BE2C (cell line): ENCODE results near the gene SMIM24.

Experiments used
- DNase-seq: peaks from one replicate; pipeline ENCODE4 v3.0.0-alpha.2; 2020
- H3K27me3 ChIP-seq: fragments of 250-450 bp; sonication (Bioruptor Pico); 2 replicates; pipeline ENCODE4 v1.5.1; 2020; ENCODE audit warnings: mild to moderate bottlenecking
- H3K36me3 ChIP-seq: fragments of 250-450 bp; sonication (Bioruptor Pico); 2 replicates; pipeline ENCODE4 v1.5.1; 2020; ENCODE audit warnings: mild to moderate bottlenecking
- H3K4me1 ChIP-seq: fragments of 250-450 bp; sonication (Bioruptor Pico); 2 replicates; pipeline ENCODE4 v1.5.1; 2020
- H3K4me3 ChIP-seq: 2 replicates; pipeline ENCODE4 v1.5.1; 2011; ENCODE audit warnings: low read depth, low read length
- H3K9me3 ChIP-seq: fragments of 250-450 bp; sonication (Bioruptor Pico); 2 replicates; pipeline ENCODE4 v1.5.1; 2020
- TF ChIP-seq, protein P1 (sequence below): IDR thresholded peaks from 2 replicates; pipeline ENCODE4 v1.5.1; 2012; ENCODE audit warnings: mild to moderate bottlenecking, low read depth, low read length

Gene SMIM24

DNA sequence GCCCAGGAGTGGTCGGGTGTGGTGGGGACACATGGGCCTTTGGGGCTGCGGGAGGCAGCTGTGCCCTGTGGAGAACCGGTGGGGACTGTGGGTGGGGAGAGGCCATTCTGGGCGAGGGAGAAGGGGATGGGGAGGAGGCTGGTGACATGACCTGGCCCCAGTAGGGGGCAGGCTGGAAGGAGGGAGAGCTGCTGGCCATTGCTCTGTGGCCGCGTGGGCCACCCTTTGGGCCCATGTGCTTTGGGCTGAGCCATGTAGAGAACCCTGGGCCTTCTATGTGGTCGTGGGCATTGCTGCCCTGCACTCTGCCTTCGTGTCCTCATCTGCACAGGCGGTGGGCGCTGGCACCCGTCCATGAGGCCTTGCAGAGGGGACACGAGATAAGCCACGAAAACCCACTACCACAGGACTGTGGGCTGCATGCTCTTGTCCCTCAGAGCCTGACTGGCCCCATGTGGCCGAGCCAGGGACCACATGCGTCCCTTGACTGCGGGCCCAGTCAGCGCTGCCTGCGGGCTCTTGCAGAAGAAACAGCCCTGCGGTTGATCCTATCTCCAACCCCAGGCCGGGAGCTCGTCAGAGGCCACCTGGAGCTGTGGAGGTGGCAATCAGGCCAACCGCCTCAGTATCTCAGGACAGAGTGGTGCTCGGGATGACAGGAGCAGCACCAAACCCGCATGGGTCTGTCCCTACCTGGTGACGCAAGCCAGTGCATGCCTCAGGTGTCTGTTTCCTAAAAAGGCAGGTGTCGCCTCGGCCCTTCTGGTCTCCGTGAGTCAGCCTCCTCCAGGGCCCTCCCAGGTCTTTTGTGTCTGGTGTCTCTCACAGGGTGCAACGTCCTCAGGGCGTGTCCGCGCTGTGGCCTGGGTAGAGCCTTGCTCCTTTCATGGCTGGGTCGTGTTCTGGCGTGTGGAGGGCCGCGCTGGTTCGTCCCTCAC lies 40.1 kb upstream of the SMIM24 start:
- TF ChIP-seq, protein P1, sequence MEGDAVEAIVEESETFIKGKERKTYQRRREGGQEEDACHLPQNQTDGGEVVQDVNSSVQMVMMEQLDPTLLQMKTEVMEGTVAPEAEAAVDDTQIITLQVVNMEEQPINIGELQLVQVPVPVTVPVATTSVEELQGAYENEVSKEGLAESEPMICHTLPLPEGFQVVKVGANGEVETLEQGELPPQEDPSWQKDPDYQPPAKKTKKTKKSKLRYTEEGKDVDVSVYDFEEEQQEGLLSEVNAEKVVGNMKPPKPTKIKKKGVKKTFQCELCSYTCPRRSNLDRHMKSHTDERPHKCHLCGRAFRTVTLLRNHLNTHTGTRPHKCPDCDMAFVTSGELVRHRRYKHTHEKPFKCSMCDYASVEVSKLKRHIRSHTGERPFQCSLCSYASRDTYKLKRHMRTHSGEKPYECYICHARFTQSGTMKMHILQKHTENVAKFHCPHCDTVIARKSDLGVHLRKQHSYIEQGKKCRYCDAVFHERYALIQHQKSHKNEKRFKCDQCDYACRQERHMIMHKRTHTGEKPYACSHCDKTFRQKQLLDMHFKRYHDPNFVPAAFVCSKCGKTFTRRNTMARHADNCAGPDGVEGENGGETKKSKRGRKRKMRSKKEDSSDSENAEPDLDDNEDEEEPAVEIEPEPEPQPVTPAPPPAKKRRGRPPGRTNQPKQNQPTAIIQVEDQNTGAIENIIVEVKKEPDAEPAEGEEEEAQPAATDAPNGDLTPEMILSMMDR = peak; percentile 50
- Histone ChIP-seq H3K4me3 (no peak overlapping the region), H3K36me3 (peaks cover 20% of the 10 kb centered on the region), H3K4me1 (peaks cover 15% of the 10 kb centered on the region), H3K27me3 (no peaks in the 10 kb centered on the region), H3K9me3 (no peaks in the 10 kb centered on the region)
- DNase-seq = peak; percentile 85

DNA sequence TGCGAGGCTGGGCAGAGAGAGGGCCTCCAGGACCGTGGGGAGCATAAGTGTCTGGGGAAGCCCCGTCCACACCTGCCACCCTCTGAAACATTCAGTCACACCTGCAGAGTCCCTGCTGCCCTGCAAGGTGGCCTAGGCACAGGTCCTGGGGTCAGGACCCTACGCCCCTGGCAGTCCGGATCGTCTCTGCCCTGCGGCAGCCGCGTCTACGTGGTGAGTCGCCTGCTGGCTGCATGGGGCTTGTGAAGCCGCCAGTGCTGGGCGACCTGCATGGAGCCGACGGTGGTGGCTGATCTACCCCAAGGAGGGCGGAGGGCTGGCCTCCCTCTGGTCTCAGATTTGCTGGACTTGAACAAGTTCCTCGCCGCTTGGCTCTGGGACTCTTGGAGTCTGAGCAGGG lies 38.8 kb upstream of the SMIM24 start:
- H3K4me3 ChIP-seq = no peak overlapping the region
- TF ChIP-seq, protein P1 = no peak
- H3K27me3 ChIP-seq = no peaks in the 10 kb centered on the region
- no peaks in the 10 kb centered on the region for H3K9me3 ChIP-seq
- peaks cover 15% of the 10 kb centered on the region for H3K4me1 ChIP-seq
- peaks cover 15% of the 10 kb centered on the region for H3K36me3 ChIP-seq
- no peak for DNase-seq

DNA sequence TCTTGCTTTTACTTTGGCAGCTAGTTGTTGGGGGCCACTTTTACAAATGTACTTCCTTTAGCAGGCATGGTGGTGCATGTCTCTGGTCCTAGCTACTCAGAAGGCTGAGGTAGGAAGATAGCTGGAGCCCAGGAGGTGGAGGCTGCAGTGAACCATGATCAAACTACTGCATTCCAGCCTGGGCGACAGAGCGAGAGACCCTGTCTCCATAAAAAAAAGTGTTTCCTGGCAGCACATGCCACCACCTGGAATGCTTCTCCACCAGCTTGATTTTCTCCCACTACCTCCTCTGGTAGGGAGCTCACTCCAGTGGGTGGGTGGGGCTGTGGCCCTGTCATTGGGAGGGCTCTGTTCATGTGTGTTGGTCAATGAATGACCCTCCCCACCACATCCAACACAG lies 38.3 kb upstream of the SMIM24 start:
- Histone ChIP-seq H3K9me3 (no peaks in the 10 kb centered on the region), H3K36me3 (peaks cover 15% of the 10 kb centered on the region), H3K4me3 (no peak overlapping the region), H3K4me1 (peaks cover 15% of the 10 kb centered on the region), H3K27me3 (no peaks in the 10 kb centered on the region)
- DNase-seq = no peak
- TF ChIP-seq, protein P1 = no peak

DNA sequence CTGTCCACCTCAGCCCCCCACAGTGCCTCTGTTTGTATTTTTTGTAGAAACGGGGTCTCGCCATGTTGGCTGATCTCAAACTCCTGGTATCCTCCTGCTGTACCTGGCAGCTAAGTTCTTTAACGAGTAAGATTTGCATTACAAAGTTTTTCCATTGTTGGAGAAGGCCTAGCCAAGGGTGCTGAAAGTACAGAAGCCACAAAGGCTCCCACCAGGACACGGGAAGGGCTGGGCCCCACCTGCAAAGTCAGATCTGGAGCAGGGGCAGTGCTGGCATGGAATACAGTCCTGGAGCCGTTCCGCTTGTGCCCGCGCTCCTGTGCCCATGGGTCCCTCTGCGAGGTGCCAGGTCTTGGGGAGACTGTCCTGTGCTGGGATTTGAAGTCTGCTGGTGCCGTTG lies 37.9 kb upstream of the SMIM24 start:
- peaks cover 15% of the 10 kb centered on the region for H3K4me1 ChIP-seq
- H3K9me3 ChIP-seq = no peaks in the 10 kb centered on the region
- peaks cover 11% of the 10 kb centered on the region for H3K36me3 ChIP-seq
- H3K27me3 ChIP-seq = no peaks in the 10 kb centered on the region
- TF ChIP-seq, protein P1 = no peak
- H3K4me3 ChIP-seq = no peak overlapping the region
- no peak for DNase-seq

DNA sequence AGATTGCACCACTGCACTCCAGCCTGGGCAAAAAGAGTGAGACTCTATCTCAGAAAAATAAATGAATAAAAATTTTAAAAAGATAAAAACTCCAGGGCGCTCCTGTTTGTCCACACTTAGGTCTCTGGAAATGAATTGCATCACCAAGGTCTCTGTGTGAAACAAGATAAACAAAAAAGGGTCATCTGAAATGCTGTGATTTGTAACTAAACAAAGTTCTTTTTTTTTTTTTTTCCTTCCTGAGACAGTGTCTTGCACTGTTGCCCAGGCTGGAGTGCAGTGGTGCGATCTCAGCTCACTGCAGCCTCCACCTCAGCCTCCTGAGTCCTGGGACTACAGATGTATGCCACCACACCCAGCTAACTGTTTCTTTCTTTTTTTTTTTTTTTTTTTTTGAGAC lies 37.3 kb upstream of the SMIM24 start:
- Histone ChIP-seq H3K4me3 (no peak overlapping the region), H3K4me1 (peaks cover 15% of the 10 kb centered on the region), H3K36me3 (peaks cover 9% of the 10 kb centered on the region), H3K27me3 (no peaks in the 10 kb centered on the region), H3K9me3 (no peaks in the 10 kb centered on the region)
- TF ChIP-seq, protein P1 = no peak
- DNase-seq = no peak

DNA sequence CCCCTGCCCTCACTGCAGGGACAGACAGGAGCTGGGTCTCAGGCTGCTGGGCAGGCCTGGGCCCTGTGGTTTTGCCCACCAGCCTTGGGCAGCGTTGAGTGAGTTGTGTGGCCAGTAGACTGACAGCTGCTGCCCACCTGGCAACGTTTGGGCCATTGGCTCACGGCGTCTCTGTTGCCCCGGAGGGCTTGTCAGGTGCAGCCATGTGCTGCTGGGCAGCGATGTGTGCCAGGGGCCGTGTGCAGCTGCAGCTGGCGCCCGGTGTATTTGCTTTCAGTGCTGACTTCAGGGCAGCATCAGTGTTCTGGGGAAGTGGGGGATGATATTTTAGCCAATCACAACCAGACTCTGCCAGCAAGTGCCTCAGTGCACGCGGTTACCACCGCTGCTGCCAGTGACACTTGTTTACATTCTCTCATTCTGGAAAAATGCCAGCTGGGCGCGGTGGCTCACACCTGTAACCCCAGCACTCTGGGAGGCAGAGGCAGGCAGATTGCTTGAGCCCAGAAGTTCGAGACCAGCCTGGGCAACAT lies 36.4 kb upstream of the SMIM24 start:
- no peak for DNase-seq
- peaks cover 15% of the 10 kb centered on the region for H3K4me1 ChIP-seq
- TF ChIP-seq, protein P1 = no peak
- H3K27me3 ChIP-seq = no peaks in the 10 kb centered on the region
- no peaks in the 10 kb centered on the region for H3K9me3 ChIP-seq
- H3K36me3 ChIP-seq = peaks cover 9% of the 10 kb centered on the region
- no peak overlapping the region for H3K4me3 ChIP-seq
